ENCODE data around the gene HS6ST3. TPM values are rescaled to one million over a fixed set of nuclear protein-coding genes. Genes with fewer than 3 reads are reported as not detected.

Gene HS6ST3
- total RNA-seq, 1 donor = 0.36 TPM

DNA sequence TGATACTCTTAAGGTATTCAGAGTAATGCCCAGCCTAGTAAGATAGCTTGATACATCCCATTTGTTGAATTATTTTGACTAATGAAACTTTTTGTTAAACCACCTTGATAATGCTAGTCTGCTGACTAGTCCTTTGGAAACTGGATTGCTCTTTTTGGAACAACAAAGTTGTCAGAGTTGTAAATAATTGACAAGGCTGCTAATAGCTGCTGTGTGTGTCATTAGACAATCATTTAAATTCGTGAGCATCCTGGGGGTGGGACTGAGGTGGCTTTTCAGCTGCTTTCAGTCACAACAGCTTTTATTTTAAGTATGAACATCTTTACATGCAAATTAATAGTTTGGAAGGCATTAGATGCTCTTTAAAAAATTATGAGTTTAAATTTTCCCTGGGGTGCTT lies 153.5 kb downstream of the HS6ST3 start:
- no peak overlapping the region for H3K4me3 ChIP-seq (ENCODE audit: low read depth, low read length)
- TF ChIP-seq, protein P1, sequence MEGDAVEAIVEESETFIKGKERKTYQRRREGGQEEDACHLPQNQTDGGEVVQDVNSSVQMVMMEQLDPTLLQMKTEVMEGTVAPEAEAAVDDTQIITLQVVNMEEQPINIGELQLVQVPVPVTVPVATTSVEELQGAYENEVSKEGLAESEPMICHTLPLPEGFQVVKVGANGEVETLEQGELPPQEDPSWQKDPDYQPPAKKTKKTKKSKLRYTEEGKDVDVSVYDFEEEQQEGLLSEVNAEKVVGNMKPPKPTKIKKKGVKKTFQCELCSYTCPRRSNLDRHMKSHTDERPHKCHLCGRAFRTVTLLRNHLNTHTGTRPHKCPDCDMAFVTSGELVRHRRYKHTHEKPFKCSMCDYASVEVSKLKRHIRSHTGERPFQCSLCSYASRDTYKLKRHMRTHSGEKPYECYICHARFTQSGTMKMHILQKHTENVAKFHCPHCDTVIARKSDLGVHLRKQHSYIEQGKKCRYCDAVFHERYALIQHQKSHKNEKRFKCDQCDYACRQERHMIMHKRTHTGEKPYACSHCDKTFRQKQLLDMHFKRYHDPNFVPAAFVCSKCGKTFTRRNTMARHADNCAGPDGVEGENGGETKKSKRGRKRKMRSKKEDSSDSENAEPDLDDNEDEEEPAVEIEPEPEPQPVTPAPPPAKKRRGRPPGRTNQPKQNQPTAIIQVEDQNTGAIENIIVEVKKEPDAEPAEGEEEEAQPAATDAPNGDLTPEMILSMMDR (IDR thresholded peaks at IDR 0.05; ENCODE audit: insufficient read depth, low read length) = no peak
- no peak for DNase-seq (ENCODE audit: low read depth)

- TF ChIP-seq, protein P1 (IDR thresholded peaks at IDR 0.05; ENCODE audit: insufficient read depth, low read length) = no peak
- H3K4me3 ChIP-seq (ENCODE audit: low read depth, low read length) = no peak overlapping the region
- no peak for DNase-seq (ENCODE audit: low read depth)
Observed at GRCh38 chr13:96248103-96248502, 158.2 kb downstream of the HS6ST3 start.

- TF ChIP-seq, protein P1 (IDR thresholded peaks at IDR 0.05; ENCODE audit: insufficient read depth, low read length) = no peak
- H3K4me3 ChIP-seq (ENCODE audit: low read depth, low read length) = no peak overlapping the region
- no peak for DNase-seq (ENCODE audit: low read depth)
Observed at GRCh38 chr13:96248996-96249395, 159.1 kb downstream of the HS6ST3 start.

DNA sequence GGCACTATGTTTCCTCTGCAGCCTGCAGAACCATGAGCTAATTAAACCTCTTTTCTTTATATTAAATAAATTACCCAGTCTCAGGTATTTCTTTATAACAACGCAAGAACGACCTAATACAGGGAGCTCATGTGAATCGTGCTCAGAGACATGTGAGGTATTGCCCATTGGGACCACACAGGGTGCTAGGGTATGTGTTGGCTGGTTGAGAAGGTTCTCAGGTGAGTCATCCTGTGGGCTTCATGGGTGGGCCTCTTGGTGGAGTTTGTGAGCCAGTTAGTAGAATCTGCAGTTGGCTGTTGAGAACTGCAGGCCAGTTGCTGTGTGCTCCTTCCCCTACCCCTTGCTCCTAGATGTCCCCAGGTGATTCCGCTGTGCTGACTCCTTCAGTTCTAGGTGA lies 163.0 kb downstream of the HS6ST3 start:
- DNase-seq (ENCODE audit: low read depth) = no peak
- H3K4me3 ChIP-seq (ENCODE audit: low read depth, low read length) = no peak overlapping the region
- TF ChIP-seq, protein P1 (IDR thresholded peaks at IDR 0.05; ENCODE audit: insufficient read depth, low read length) = no peak

DNA sequence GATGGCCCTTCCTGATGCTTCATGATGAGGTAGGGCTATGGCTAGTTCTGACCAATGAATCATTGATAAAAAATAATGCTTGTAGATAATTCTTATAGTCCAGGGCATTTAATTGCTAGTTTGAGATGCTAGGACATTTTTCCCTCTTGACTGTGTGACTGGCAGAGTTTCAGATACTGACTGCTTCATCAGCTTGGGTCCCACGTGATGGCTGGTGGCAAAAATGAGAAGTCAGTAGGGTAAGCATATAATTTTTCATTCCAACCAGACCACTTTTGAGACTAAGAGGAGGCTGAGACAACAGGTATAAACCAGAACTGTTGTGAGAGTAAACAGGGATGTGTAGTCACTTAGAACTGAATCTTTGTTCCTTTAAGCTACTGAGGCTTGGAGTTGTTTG lies 183.3 kb downstream of the HS6ST3 start:
- TF ChIP-seq, protein P1 (IDR thresholded peaks at IDR 0.05; ENCODE audit: insufficient read depth, low read length) = no peak
- no peak for DNase-seq (ENCODE audit: low read depth)
- no peak overlapping the region for H3K4me3 ChIP-seq (ENCODE audit: low read depth, low read length)

GRCh38 chr13:96274046-96274445 lies 184.1 kb downstream of the HS6ST3 start:
- TF ChIP-seq, protein P1 (IDR thresholded peaks at IDR 0.05; ENCODE audit: insufficient read depth, low read length) = no peak
- H3K4me3 ChIP-seq (ENCODE audit: low read depth, low read length) = no peak overlapping the region
- peak; percentile 2 for DNase-seq (ENCODE audit: low read depth)

GRCh38 chr13:96279904-96280303 lies 190.0 kb downstream of the HS6ST3 start:
- TF ChIP-seq, protein P1 (IDR thresholded peaks at IDR 0.05; ENCODE audit: insufficient read depth, low read length) = no peak
- no peak overlapping the region for H3K4me3 ChIP-seq (ENCODE audit: low read depth, low read length)

More at GRCh38 chr13:96279904-96280303, 190.0 kb downstream of the HS6ST3 start:
- no peak for DNase-seq (ENCODE audit: low read depth)
